Measurements from ENCODE around the gene RAB24.
"Not testable (repeated sequence)": the region's sequence is repeated elsewhere in the genome, so short reads cannot be mapped to it uniquely, and the experiment has no call there.

Gene RAB24

GRCh38 chr5:177291735-177292134, 11.8 kb downstream of the RAB24 start:
- no peak for DNase-seq

- no peak for DNase-seq
These were observed 12.5 kb downstream of the RAB24 start for GRCh38 chr5:177290816-177291596.

GRCh38 chr5:177288191-177288590, 15.3 kb downstream of the RAB24 start:
- no peak for DNase-seq

- DNase-seq, result no peak
These were observed 26.6 kb downstream of the RAB24 start for GRCh38 chr5:177276886-177277285.

- DNase-seq, result no peak
These were observed 27.6 kb downstream of the RAB24 start for GRCh38 chr5:177275883-177276282.

GRCh38 chr5:177271113-177271512, 32.4 kb downstream of the RAB24 start:
- no peak for DNase-seq

GRCh38 chr5:177270653-177271052, 32.9 kb downstream of the RAB24 start:
- no peak for DNase-seq

- no peak for DNase-seq
These were observed 33.5 kb downstream of the RAB24 start for GRCh38 chr5:177269976-177270375.

GRCh38 chr5:177269232-177269895, 34.2 kb downstream of the RAB24 start:
- DNase-seq, result no peak

GRCh38 chr5:177265395-177265794, 38.1 kb downstream of the RAB24 start:
- DNase-seq, result no peak

- DNase-seq, result no peak
These were observed 39.3 kb downstream of the RAB24 start for GRCh38 chr5:177264178-177264577.

GRCh38 chr5:177261510-177261909, 42.0 kb downstream of the RAB24 start:
- no peak for DNase-seq

GRCh38 chr5:177260961-177261360, 42.6 kb downstream of the RAB24 start:
- DNase-seq, result no peak

- DNase-seq, result not testable (repeated sequence)
These were observed 44.8 kb downstream of the RAB24 start for GRCh38 chr5:177258711-177259110.

GRCh38 chr5:177256296-177256695, 47.2 kb downstream of the RAB24 start:
- DNase-seq, result no peak

- DNase-seq, result no peak
These were observed 50.3 kb downstream of the RAB24 start for GRCh38 chr5:177253252-177253651.
